NCI-H748 (cell line): ENCODE measurements around the gene ALKBH6.

ENCODE experiments used
- DNase-seq: peaks from one replicate; lab custom pipeline; 2025; ENCODE audit not compliant: unreplicated experiment; lab: John Stamatoyannopoulos, UW

The ALKBH6 gene

DNA sequence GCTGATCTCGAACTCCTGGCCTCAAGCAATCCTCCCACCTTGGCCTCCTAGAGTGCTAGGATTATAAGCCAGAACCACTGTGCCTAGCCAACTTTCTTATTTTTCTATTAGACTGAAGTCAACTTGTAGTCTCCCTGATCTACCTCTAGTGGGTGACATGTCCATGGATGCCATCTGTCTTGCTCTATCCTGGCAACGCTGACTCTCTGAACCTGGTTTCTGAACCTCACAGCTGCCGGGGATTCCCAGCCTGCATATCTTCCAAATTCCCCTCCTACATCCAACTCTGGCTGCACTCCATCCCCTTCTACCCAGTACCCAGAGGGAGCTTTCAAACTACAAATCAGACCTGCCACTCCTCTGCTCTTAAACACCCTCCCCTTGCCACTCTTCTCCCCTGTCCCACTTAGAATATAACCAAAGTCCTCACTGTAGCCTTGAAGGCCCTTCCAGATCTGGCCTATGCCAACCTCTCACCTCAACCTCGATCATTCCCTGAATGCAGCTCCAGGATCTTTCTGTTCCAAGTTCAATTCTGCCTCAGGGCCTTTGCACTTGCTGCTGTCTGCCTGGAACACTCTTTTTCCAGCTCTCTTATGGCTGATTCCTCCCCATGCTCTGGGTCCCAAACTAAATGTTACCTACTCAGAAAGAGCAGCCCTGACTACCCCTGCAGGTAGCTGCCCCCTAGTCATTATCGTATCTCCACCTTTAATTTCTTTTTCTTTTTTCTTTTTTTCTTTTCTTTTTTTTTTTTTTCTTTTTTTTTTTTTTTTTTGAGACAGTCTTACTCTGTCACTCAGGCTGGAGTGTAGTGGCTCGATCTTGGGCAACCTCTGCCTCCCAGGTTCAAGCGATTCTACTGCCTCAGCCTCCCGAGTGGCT lies 16.5 kb upstream of the ALKBH6 start:
- peak; percentile 14 for DNase-seq

DNA sequence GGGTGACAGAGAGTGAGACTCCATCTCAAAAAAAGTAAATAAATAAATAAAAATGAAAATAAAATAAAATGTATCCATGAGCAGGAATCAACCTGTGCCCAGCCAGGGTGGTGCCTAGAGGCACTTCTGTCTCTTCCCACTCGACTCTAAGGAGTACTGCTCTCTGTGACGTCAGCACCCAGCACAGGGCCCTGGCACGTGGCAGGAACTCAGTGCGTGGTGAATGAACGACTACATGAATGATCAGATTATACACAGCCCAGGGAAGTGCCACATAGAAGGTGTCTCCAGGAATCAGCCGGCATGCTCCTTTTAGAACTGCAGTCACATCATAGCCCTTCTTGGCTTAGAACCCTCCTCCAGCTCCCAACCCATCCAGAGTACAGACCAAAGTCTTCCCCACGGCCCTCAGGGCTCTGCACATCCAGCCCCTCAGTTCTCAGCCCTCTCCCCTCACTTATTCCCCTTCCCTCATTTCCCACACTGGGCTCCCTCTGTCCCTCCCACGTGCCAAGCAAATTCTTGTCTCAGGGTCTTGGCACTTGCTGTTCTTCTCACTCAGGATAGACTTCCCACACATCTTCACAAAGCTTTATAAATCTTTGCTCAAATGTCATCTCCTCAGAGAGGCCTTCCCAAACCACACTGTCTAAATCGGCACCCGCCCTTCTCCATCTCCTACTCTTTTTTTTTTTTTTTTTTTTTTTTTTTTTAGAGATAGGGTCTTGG lies 14.5 kb upstream of the ALKBH6 start:
- DNase-seq = no peak

DNA sequence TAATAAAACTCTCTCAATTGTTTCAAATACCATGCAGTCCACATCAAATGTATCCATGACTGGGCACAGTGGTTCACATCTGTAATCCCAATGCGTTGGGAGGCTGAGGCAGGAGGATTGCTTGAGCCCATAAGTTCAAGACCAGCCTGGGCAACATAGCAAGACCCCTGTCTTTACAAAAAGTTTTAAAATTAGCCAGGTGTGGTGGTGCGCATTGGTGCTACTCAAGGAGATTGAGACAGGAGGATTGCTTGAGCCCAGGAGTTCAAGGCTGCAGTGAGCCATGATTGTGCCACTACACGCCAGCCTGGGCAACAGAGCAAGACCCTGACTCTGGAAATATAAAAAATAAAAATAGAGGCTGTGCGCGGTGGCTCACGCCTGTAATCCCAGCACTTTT lies 13.7 kb upstream of the ALKBH6 start:
- no peak for DNase-seq

DNA sequence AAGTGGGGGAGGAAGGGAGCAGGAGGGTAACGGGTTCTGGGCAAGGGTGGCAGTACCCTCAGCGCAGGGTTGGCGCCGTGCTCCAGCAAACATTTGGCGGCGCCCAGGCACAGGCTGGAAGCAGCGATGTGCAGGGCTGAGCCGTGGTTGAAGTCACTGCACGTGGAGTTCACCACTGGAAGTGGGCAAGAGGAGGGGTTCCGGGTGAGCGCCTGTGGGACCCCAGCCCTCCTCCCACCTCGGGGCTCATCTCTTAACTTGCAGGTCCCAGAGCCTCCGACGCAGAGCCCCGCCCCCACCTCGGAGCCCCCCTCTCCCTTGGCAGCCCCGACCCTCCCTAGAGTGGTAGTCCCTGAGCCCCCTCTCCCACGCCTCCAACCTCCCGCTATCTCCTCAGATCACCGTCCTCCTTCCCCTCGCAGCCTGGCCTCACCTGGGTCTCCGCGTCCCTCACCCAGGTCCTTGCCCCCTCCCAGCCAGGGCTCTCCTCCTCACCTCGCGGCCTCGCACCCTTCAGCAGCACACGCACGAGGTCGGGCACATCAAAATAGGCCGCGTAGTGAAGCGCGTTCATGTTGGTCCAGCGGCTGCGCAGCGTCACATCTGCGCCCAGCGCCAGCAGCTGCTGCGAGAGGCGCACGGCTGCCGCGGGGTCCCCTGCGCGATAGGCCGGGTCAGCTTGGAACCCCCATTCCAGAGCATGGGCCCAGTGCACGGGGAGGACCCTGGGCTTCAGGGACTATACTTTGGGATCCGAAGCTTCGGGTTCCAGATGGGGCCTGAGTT lies 12.3 kb upstream of the ALKBH6 start:
- no peak for DNase-seq

DNA sequence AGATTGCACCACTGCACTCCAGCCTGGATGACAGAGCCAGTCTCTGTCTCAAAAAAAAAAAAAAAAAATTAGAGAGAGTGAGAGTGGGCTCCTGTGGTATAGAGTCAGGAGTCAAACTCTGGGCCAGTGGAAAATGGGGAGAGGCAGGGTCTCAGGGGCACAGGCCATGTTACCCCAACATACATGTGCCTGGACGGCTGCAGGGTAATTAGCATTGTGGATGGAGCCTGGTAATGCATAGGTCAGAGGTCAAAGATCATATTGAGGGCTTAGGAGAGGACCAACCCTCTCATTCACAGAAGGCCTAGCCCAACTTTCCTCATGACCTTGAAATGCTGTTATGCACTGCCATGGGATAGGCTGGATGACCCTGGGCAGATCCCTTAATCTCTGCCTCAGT lies 11.5 kb upstream of the ALKBH6 start:
- DNase-seq = no peak

DNA sequence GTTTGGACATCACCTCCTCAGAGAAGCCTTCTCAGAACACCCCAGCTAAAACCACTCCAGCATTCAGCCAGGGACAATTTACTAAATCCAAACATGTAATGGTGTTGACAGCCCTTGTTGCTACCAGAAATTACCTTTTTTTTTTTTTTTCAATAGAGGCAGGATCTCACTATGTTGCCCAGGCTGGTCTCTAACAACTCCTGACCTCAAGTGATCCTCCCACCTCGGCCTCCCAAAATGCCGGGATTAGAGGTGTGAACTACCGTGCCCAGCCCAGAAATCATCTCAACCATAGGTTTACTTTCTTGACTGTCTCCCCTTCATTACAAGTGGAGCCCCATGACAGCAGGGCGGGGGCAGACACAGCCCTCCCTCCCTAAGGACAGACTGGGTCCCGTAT lies 9.4 kb upstream of the ALKBH6 start:
- DNase-seq = no peak

DNA sequence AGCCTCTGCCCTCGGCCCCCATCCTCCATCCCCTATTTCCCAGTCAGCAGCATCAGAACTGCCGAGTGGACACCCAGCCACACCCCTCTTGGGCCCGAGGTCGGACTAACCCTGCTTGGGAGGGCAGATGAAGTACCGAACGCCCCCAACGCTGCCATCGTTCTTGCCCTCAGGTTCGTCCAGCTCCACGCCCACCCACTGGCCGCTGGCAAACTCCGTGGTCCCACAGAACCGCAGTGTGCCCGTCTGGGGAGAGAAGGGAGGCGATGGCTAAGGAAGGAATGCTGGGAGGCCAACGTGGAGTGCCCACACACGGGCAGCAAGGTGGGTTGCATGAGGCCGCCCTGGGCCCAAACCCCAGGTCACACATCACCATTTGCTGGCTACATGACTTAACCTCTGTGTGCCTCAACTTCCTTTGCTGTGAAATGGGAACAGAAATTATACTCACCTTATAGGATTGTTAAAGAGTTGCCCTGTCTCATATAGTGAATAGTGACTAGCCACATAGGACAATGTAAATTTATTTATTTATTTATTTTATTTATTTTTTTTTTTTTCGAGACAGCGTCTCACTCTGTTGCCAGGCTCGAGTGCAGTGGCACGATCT lies 5.2 kb upstream of the ALKBH6 start:
- DNase-seq = no peak

DNA sequence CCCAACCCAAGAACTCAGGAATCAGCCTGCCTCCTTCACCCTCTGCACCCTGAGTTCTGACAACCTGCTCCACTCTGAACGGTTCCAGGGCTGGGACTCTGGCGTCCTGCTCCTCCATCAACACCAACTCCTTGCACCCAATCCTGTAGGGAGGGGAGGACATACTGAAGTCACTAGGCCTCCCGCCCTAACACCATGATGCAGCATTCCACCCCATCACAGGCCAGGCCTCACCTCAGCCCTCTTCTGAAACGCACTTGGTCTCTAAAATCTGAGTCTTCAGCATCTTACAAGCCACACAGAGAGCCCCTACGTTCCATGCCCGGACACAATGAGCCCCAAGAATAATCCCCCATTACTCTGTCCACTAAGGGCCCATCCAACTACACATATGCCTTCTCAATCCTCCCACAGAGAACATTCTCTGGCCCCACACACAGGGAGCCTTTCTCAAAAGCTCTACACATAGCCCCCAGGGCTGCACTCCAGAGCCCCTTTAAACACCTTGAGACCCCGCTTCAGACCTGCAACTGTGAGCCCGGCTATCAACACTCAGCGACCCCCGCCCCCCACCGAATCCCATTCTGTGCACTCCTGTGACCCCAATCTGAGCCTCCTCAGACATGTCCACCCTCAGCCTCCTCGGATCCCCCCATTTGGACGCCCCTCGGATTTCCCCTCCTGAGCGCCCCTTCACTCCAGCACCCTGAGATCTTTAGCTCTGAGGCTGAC lies 567 bp downstream of the ALKBH6 start:
- no peak for DNase-seq

DNA sequence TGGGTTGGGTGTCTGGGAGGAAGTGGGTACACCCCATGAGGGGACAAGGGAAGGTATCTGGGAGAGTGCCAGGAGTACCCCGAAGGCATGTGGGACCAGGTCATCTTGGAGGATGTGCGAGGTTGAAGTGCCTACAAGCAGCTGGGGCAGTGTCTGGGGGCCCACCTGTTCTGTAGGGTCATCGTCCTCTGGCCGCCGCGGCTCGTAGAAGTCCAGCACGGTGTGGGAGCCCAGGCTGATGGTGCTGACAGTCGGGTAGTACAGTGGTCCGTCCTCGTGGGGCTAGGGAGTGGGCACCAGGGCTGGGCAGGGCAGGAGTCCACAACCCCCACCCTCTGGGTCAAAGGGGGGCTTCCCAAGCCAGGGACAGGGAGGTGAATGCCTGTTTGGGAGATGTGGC lies 3.6 kb downstream of the ALKBH6 start:
- no peak for DNase-seq

DNA sequence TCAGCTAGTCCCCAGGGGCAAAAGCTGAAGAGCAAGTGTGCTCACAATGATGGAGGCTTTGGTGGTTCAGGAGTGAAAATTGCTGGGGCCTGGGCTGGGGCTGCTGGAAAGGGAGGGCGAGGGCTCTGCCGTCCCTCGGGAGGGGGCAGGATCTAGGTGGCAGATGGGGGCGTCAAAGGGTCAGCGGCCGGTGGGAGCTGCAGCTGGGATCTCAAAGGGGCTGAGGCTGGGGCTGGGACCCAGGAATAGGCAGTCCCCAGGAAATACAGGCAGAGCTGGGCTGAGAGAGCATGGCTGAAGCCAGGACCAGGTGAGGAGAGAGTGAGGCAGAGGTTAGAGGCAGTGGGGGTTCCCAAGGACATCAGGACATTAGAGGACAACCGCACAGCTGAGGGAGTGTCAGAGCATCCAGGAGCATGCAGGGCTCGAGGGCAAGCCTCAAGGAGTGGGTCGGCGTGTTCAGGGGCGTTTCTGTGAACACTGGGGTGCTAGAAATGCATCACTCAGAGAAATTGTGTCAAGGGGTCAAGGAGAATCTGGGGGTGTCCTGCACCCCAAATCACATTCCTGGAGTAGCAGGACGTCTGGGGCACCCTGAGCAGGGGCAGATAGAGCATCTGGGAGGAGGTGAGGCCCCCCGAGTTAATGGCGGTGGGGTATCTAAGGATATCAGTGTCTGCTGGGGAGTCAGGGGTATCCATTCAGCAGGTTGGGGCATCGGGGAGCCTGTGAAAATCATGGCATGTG lies 4.2 kb downstream of the ALKBH6 start:
- DNase-seq = peak; percentile 47

DNA sequence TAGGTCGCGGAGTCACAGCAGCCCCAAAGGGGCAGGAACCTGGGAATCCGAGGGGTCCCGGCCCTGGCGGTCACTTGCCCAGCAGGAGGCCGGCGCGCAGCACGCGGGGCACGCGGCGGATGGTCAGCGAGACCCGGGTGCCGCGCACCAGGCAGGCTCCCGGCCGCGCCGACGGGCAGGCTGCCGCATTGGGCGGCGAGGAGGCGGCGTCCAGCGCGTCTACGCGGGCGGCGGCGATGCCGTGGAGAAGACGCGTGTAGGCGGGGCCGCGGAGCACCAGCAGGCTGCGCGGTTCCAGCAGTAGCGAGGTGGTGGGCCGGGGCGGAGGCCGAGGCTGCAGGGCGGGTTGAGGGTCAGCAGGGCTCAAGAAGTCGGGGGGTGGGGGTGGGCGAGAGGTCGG lies 4.8 kb downstream of the ALKBH6 start:
- DNase-seq = peak; percentile 83

DNA sequence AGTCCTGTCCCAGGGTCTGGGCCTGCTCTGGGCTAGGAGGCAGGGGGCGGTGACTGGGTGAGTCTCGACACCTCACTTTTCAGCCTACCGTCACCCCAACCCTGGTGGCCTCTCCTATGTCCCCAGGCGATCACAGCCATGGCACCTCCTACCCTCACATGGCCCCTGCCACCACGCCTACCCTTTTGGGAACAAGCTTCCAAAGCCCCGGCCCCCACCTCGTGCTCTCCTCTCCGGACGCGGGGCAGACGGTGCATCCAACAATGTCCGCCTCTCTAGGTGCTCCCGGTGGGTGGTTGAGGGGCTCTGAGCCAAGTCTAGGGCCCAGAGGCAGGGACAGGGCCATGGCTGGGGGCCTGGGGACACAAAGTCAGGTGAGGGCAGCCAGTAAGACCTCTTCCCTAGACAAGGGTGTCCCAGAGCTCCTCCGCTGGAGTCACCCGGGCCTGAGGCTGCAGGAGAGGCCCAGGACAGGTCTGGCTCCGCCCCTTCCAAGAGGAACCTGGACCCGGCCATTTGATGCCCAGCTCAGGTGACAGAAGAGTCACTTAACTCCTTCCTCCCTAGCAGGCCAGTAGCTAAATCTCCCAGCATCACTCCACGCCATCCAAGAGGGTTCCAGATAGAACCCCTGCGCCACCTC lies 5.6 kb downstream of the ALKBH6 start, which contains the start of gene SYNE4:
Gene SYNE4 (minus strand): TSS at position 478 of the 643 bp plus-strand sequence. CDS start 132 bp downstream, at position 346.
- DNase-seq = peak; percentile 45

DNA sequence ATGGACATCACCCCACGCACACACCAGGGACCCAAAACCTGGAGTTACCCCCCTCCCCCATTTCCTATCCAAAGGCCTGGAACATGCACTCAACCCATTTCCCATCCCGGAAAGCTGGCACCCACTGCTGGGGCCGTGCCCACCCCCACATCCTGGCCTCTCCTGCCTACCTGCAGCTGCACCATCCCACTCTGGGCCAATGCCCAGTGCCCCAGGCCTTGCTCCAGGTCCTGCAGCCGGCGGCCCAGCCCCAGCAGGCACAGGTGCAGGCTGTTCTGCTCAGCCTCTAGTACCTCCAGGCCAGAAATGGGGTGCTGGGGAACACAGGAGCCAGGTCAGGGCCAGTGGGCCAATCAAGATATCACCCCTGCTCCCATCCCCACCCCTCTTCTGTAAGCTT lies 7.1 kb downstream of the ALKBH6 start:
- no peak for DNase-seq

DNA sequence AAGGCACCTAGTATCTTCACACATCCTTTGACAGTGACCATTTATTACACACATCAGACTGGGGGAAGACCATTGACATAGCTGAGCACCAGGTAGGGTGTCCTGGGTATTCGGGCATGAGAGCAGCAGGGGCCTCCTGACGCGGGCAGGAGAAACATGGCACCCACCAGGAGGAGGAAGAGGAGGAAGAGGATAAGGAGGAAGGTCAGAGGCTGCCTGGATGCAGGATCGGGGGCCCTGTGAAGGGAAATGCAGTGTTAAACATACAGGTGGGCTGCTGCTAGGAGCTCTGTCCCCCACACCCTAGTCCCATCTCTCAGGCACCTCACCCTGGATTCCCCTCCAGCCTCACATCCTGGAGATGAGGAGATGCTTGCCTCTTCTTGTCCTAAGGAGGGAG lies 10.7 kb downstream of the ALKBH6 start:
- DNase-seq = no peak

DNA sequence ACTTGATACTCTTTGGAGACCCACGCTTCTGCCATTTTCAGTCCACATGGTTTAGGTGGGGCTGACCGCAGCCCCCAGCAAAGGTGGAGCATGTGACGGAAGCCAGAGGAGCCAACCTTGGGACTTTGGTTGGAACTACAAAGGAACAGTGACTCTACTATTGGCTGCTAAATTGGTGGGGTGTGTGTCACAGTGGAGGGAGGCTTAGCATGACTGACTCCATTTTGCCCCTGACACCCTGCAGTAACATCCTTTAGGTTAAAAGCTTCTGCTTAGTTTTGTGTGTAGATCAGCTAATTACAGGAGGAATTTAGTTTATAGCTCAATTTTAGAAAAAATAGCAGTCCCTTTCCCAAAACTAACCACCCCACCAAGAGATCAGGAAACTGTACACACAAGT lies 12.4 kb downstream of the ALKBH6 start:
- no peak for DNase-seq

DNA sequence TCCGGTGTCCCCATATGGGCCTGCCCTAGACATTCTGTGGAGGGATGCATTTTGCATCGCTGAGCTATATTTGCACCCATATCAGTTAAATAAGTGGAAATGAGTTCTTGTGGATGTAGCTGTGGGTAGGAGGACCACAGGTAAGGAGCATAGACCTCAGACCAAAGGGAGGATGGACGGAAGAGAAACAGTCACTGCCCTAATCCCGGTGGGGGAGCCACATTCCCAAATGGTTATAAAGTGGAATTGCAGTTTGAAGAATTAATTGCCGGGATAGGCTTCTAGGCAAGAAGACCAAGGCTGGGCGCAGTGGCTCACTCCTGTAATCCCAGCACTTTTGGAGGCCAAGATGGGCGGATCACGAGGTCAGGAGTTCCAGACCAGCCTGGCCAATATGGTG lies 17.2 kb downstream of the ALKBH6 start:
- DNase-seq = no peak

DNA sequence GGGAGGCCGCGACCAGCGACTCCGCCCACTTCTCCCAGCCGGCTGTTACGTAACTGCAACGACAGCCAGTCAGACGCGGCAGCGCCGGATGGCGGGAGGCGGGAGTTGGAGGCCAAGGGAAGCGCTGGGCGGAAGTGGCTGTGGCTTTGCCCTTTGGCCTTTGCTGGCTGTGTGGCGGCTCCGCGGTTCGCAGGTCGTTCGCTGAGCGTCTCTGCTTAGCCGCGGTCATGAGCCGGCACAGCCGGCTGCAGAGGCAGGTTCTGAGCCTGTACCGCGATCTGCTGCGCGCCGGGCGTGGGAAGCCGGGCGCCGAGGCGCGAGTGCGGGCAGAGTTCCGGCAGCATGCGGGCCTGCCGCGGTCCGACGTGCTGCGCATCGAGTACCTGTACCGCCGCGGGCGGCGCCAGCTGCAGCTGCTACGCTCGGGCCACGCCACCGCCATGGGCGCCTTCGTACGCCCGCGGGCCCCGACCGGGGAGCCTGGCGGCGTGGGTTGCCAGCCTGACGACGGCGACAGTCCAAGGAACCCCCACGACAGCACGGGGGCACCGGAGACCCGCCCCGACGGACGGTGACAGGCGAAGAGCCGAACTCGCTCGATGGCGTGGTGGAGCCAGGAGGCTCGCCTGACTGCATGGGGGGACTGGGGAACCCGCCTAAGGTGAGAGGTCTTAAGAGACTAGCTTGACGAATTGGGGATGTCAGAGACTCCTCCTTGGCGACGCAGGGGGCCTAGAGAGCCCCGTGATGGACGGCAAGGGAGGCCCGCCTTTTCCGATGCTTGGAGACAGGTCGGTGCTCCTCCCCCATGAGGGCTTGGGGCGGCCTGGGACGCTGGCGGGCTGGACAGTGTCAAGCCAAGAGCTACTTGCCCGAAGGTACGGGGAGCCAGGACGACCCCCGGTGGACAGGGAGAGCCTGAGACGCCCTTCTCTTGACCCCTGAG lies 18.7 kb downstream of the ALKBH6 start, which contains the start of gene SDHAF1:
Gene SDHAF1 (plus strand): TSS at position 141 of the 946 bp plus-strand sequence. CDS start 87 bp downstream, at position 228.
- DNase-seq = peak; percentile 98
